Ectodermal cell (in vitro differentiated cells): ENCODE measurements around the gene PPAT.
"Not testable (repeated sequence)": the region's sequence is repeated elsewhere in the genome, so short reads cannot be mapped to it uniquely, and the experiment has no call there.

Experiments used
- H3K27ac ChIP-seq: 2 replicates; pipeline ENCODE4 v1.7.0; 2013; ENCODE audit warnings: mild to moderate bottlenecking, low read depth, low read length; ENCODE audit not compliant: insufficient read depth, poor library complexity, severe bottlenecking
- H3K27me3 ChIP-seq: 2 replicates; pipeline ENCODE4 v1.7.0; 2013; ENCODE audit warnings: mild to moderate bottlenecking, low read length; ENCODE audit not compliant: insufficient read depth, control insufficient read depth, poor library complexity, severe bottlenecking
- H3K36me3 ChIP-seq: one replicate; pipeline ENCODE4 v1.7.0; 2013; ENCODE audit warnings: low read length; ENCODE audit not compliant: control insufficient read depth, insufficient read depth
- H3K4me1 ChIP-seq: one replicate; pipeline ENCODE4 v1.7.0; 2013; ENCODE audit warnings: low read length; ENCODE audit not compliant: control insufficient read depth, insufficient read depth
- H3K4me3 ChIP-seq: 2 replicates; pipeline ENCODE4 v1.7.0; 2013; ENCODE audit warnings: low read depth, low read length, control low read depth; ENCODE audit not compliant: insufficient read depth
- H3K9me3 ChIP-seq: 2 replicates; pipeline ENCODE4 v1.7.0; 2013; ENCODE audit warnings: mild to moderate bottlenecking, low read length, moderate library complexity; ENCODE audit not compliant: control insufficient read depth
- WGBS, 2 experiments: methylation state at CpG; one replicate each; pipeline ENCODE4 v1.1.7; 2013; ENCODE audit warnings: missing lambda C conversion rate in 2 of 2; 5-methylcytosine and 5-hydroxymethylcytosine counted together

Gene PPAT

GRCh38 chr4:56388306-56388705 is 47.1 kb downstream of the PPAT start:
- Histone ChIP-seq H3K36me3 (no peaks in the 10 kb centered on the region), H3K9me3 (no peaks in the 10 kb centered on the region), H3K4me1 (peaks cover 12% of the 10 kb centered on the region), H3K4me3 (peak overlapping the region; percentile 83), H3K27ac (no peak overlapping the region), H3K27me3 (no peaks in the 10 kb centered on the region)
- 46 to 51% methylated on average over 6 of the region's 6 CpGs for WGBS, 2 experiments

GRCh38 chr4:56387023-56388001 is 48.1 kb downstream of the PPAT start, which contains the start of gene AASDH:
Gene AASDH, minus strand, starts transcription at chr4:56387491. Its CDS starts 3,192 bp downstream, at chr4:56384299.
- H3K9me3 ChIP-seq = no peaks in the 10 kb centered on the region
- H3K27me3 ChIP-seq = no peaks in the 10 kb centered on the region
- 0 to 1% methylated on average over 57 of the region's 57 CpGs for WGBS, 2 experiments
- no peaks in the 10 kb centered on the region for H3K36me3 ChIP-seq
- peaks cover 12% of the 10 kb centered on the region for H3K4me1 ChIP-seq
- peak within 1 kb of the TSS; percentile 91 for H3K27ac ChIP-seq
- peak within 1 kb of the TSS; percentile 83 for H3K4me3 ChIP-seq

- no peak overlapping the region for H3K27ac ChIP-seq
- H3K4me1 ChIP-seq = peaks cover 12% of the 10 kb centered on the region
- H3K9me3 ChIP-seq = no peaks in the 10 kb centered on the region
- no peak overlapping the region for H3K4me3 ChIP-seq
- H3K36me3 ChIP-seq = no peaks in the 10 kb centered on the region
- H3K27me3 ChIP-seq = no peaks in the 10 kb centered on the region
- 93 to 100% methylated on average over 4 of the region's 4 CpGs for WGBS, 2 experiments
Measured at GRCh38 chr4:56386091-56386490, 49.3 kb downstream of the PPAT start.

DNA sequence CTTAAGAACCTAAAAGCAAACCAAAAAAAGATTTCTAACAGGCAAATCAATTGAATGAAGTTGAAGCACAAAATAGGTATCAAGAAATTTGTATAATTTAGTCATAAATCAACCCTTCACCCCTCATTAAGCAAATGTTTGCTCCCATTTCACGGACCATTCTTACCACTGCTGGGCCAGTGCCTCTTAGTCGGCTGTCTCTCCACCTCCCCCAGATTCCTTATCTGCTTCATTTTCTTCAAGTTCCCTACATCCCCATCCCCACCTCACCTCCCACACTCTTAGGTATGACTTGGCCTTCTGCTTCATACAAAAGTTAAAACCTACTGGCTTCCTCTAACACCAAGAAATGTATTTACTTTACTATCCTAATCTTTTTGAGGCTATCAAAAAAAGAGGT is 60.0 kb downstream of the PPAT start:
- H3K9me3 ChIP-seq = no peaks in the 10 kb centered on the region
- H3K27ac ChIP-seq = no peak overlapping the region
- no peak overlapping the region for H3K4me3 ChIP-seq
- no peaks in the 10 kb centered on the region for H3K27me3 ChIP-seq
- 95% methylated on average over 2 of the region's 2 CpGs for WGBS, 2 experiments
- H3K4me1 ChIP-seq = no peaks in the 10 kb centered on the region
- H3K36me3 ChIP-seq = no peaks in the 10 kb centered on the region

- no peaks in the 10 kb centered on the region for H3K27me3 ChIP-seq
- no peaks in the 10 kb centered on the region for H3K4me1 ChIP-seq
- H3K4me3 ChIP-seq = no peak overlapping the region
- H3K9me3 ChIP-seq = no peaks in the 10 kb centered on the region
- WGBS, 2 experiments = 79 to 86% methylated on average over 1 of the region's 1 CpG
- no peak overlapping the region for H3K27ac ChIP-seq
- no peaks in the 10 kb centered on the region for H3K36me3 ChIP-seq
Measured at GRCh38 chr4:56374956-56375355, 60.5 kb downstream of the PPAT start.

GRCh38 chr4:56372774-56373173 is 62.6 kb downstream of the PPAT start:
- Histone ChIP-seq H3K27me3 (no peaks in the 10 kb centered on the region), H3K4me3 (no peak overlapping the region), H3K36me3 (peaks cover 5% of the 10 kb centered on the region), H3K27ac (no peak overlapping the region), H3K9me3 (no peaks in the 10 kb centered on the region), H3K4me1 (no peaks in the 10 kb centered on the region)
- 95 to 100% methylated on average over 1 of the region's 1 CpG for WGBS, 2 experiments

GRCh38 chr4:56371426-56372220 is 63.8 kb downstream of the PPAT start:
- H3K9me3 ChIP-seq = no peaks in the 10 kb centered on the region
- H3K27me3 ChIP-seq = no peaks in the 10 kb centered on the region
- no peak overlapping the region for H3K27ac ChIP-seq
- H3K36me3 ChIP-seq = peaks cover 5% of the 10 kb centered on the region
- H3K4me1 ChIP-seq = no peaks in the 10 kb centered on the region
- H3K4me3 ChIP-seq = no peak overlapping the region
- 89 to 91% methylated on average over 8 of the region's 8 CpGs for WGBS, 2 experiments

DNA sequence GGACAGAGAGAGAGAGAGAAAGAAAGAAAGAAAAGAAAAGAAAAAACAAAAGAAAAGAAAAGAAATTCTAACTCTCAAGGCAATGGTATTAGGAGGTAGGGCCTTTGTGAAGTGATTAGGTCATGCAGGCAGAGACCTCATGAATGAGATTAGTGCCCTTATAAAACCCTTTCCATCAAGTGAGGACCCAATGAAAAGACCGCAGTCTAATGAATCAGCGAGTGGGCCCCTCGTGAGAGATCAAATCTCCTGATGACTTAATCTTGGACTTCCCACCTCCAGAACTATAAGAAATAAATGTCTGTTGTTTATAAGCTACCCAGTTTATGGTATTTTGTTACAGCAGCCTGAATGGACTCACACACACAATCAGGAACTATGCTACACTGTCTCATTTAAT is 65.0 kb downstream of the PPAT start:
- Histone ChIP-seq H3K36me3 (peaks cover 5% of the 10 kb centered on the region), H3K4me1 (no peaks in the 10 kb centered on the region), H3K27ac (no peak overlapping the region), H3K4me3 (no peak overlapping the region), H3K9me3 (no peaks in the 10 kb centered on the region), H3K27me3 (no peaks in the 10 kb centered on the region)
- 93 to 94% methylated on average over 3 of the region's 3 CpGs for WGBS, 2 experiments

- not testable (repeated sequence) for H3K4me3 ChIP-seq, H3K4me1 ChIP-seq, H3K27ac ChIP-seq, H3K27me3 ChIP-seq, H3K36me3 ChIP-seq, H3K9me3 ChIP-seq
- WGBS, 2 experiments = 94 to 95% methylated on average over 12 of the region's 12 CpGs
Measured at GRCh38 chr4:56362981-56363380, 72.4 kb downstream of the PPAT start.

DNA sequence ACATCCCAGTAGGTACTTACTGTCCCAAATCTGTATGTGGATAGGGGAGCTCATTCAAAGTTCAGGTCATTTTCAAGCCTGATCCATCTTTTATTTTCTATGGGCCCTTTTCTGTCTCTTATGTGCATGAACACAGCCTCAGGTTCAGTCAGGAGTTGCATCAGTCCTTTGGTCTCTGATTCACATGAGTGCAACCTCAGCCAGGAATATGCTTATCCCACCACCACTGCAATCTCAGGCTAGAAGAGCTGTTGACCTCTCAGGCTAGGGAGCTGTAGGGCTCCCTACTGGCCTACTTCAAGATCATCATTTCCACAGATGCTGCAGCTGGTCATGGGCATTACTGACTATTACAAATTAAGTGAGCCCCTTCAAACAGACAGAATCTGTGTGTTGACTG is 75.3 kb downstream of the PPAT start:
- Histone ChIP-seq H3K4me1 (no peaks in the 10 kb centered on the region), H3K9me3 (no peaks in the 10 kb centered on the region), H3K4me3 (no peak overlapping the region), H3K27ac (no peak overlapping the region), H3K36me3 (peaks cover 7% of the 10 kb centered on the region), H3K27me3 (no peaks in the 10 kb centered on the region)
